ENCODE measurements around the gene GASK1A. TPM values are rescaled to one million over a fixed set of nuclear protein-coding genes. Genes with fewer than 3 reads are reported as not detected.

Gene GASK1A
- total RNA-seq, 1 experiment from 2014 or later: 5.4 TPM

GRCh38 chr3:43094851-43095250 is 115.7 kb downstream of the GASK1A start:
- Histone ChIP-seq H3K4ac (ENCODE audit: low read depth, low read length) (no peak overlapping the region), H3K4me1 (ENCODE audit: insufficient read depth, low read length) (no peaks in the 10 kb centered on the region), H2BK20ac (ENCODE audit: low read depth, low read length, poor library complexity, severe bottlenecking) (no peak overlapping the region), H2BK120ac (ENCODE audit: low read depth, low read length, poor library complexity, severe bottlenecking) (no peak overlapping the region), H4K91ac (ENCODE audit: insufficient read length, low read depth, low read length) (no peak overlapping the region), H3K79me2 (ENCODE audit: insufficient read depth, low read length) (no peaks in the 10 kb centered on the region), H3K14ac (ENCODE audit: insufficient read depth, low read length) (no peak overlapping the region; the same call in 1 of the 2 replicates), H3K23me2 (ENCODE audit: insufficient read length, low read depth, low read length, poor library complexity, severe bottlenecking) (no peaks in the 10 kb centered on the region), H3K27ac (ENCODE audit: insufficient read length, low read depth, low read length) (no peak overlapping the region), H3K4me2 (ENCODE audit: insufficient read depth, insufficient read length, low read length) (no peak overlapping the region), H2AFZ (ENCODE audit: low read length) (no peak overlapping the region), H4K20me1 (ENCODE audit: control insufficient read depth, insufficient read depth, insufficient read length) (no peaks in the 10 kb centered on the region), H2AK5ac (ENCODE audit: insufficient read length, low read length) (no peak overlapping the region), H3K56ac (ENCODE audit: insufficient read length, low read depth, low read length) (no peak overlapping the region), H3K23ac (ENCODE audit: insufficient read length, low read depth, low read length) (no peak overlapping the region), H3T11ph (ENCODE audit: low read length) (no peak overlapping the region), H4K5ac (ENCODE audit: insufficient read length, low read depth, low read length) (no peak overlapping the region), H2BK15ac (ENCODE audit: low read depth, low read length) (no peak overlapping the region), H2BK12ac (ENCODE audit: insufficient read length, low read depth, low read length) (no peak overlapping the region), H3K79me1 (ENCODE audit: insufficient read depth, low read depth, low read length, poor library complexity, severe bottlenecking) (no peaks in the 10 kb centered on the region), H3K18ac (ENCODE audit: insufficient read length, low read depth, low read length) (no peak overlapping the region), H2BK5ac (ENCODE audit: insufficient read length, low read length) (no peak overlapping the region), H3K27me3 (ENCODE audit: insufficient read depth, low read length) (no peaks in the 10 kb centered on the region), H3K9me3 (ENCODE audit: control insufficient read depth, low read depth, low read length) (no peaks in the 10 kb centered on the region), H3K9ac (ENCODE audit: extremely low read depth, insufficient read length, low read length) (no peak overlapping the region), H4K8ac (replicated peaks; ENCODE audit: insufficient read length, low read depth, low read length) (no peak overlapping the region)
- TF ChIP-seq CTCF (conservative IDR thresholded peaks at IDR 0.05): no peak
- H3K9me3 Mint-ChIP-seq: no peaks in the 10 kb centered on the region
- H3K4me3 Mint-ChIP-seq: no peak overlapping the region
- H3K27ac Mint-ChIP-seq: peak overlapping the region in 2 of 3 experiments; percentile 44 to 72; a peak in 2 of 7 replicates
- H3K36me3 Mint-ChIP-seq (ENCODE audit: insufficient read depth in 1 of 3, low read depth in 3 of 3): no peaks in the 10 kb centered on the region; a peak in 1 of 7 replicates
- WGBS (ENCODE audit: extremely low coverage, insufficient read length, low lambda C conversion rate): no CpG with 5 or more reads among the region's 4 CpGs
- H3K27me3 Mint-ChIP-seq (ENCODE audit: low read depth): no peaks in the 10 kb centered on the region
- peaks cover 20 to 23% of the 10 kb centered on the region in 2 experiments; a peak in 3 of 4 replicates for H3K4me1 Mint-ChIP-seq
- DNase-seq: no peak

All from H9 (cell line).